Stimulated activated CD8-positive, alpha-beta memory T cell treated with anti-CD3 and anti-CD28 coated beads, Interleukin-15, amount 100 ng/mL, for 1 hour (primary cell): ENCODE data around the gene TPBGL.

ENCODE experiments used
- DNase-seq: peaks from one replicate; pipeline ENCODE4 v3.0.0-alpha.2; 2020; ENCODE audit warnings: low read depth

Gene TPBGL, protein sequence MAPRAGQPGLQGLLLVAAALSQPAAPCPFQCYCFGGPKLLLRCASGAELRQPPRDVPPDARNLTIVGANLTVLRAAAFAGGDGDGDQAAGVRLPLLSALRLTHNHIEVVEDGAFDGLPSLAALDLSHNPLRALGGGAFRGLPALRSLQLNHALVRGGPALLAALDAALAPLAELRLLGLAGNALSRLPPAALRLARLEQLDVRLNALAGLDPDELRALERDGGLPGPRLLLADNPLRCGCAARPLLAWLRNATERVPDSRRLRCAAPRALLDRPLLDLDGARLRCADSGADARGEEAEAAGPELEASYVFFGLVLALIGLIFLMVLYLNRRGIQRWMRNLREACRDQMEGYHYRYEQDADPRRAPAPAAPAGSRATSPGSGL

DNA sequence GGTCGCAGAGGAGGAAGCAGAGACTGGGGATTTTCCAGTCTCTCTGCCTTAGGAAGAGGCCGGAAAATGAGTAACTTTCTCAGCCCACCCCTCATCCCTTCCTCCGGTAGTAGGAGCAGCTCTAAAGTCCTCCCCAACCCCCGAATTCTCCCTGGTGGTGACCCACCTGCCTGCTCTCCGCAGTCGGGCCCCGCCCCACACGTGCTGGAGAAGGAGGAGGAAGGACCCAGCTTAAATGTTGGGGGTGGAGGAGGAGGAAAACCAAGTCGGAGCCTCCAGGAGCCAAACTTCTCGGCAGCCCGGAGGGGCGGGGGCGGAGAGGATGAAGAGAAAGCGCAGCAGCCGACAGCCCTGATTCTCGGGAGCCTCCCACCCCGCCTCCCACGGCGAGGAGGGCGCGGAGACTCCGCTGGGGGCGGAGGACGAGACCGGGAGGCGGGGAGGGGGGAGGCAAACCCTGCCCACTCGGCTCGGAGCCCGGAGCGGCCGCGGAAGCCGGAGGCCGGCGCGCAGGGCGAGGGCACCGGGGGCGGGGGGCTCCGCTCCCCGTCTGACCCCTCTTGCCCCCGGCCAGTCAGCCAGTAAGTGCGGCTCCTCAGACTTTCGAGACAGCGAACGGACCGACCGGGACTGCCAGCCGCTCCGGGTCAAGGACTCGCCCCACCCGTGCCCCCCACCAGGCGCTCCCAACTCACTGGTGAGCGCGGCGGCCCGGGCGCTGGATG is at the start of gene TPBGL:
Gene TPBGL, plus strand, starts transcription at position 464 of the 725 bp plus-strand sequence. CDS start 276 bp downstream, outside the sequence.
- DNase-seq: no peak

DNA sequence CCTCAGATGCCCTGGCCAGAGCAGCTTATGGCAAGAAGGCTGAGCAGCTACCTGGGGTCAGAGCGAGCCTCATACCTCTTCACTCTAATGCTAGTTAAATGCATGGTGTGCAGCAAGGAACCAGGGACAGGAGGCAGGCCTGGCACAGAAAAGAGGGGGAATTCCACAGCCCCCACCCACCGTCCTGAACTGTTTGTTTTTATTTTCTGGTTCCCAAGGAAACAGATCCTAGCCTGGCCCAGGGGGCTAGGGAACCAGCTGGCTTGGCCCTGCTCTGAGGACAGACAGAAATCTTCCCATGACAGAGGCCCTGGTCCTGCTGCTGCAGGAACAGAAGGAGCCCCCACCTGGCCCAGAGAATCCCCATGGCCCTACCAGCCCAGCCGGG is 49.2 kb upstream of the TPBGL start:
- no peak for DNase-seq

DNA sequence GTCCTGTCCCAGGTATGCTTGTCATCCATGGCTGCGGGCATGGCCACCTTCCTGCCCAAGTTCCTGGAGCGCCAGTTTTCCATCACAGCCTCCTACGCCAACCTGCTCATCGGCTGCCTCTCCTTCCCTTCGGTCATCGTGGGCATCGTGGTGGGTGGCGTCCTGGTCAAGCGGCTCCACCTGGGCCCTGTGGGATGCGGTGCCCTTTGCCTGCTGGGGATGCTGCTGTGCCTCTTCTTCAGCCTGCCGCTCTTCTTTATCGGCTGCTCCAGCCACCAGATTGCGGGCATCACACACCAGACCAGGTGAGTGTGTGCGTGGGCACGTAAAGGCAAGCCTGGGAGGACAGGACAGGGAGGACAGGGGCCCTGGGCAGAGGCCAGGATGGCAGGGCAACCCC is 47.3 kb upstream of the TPBGL start:
- DNase-seq: no peak

DNA sequence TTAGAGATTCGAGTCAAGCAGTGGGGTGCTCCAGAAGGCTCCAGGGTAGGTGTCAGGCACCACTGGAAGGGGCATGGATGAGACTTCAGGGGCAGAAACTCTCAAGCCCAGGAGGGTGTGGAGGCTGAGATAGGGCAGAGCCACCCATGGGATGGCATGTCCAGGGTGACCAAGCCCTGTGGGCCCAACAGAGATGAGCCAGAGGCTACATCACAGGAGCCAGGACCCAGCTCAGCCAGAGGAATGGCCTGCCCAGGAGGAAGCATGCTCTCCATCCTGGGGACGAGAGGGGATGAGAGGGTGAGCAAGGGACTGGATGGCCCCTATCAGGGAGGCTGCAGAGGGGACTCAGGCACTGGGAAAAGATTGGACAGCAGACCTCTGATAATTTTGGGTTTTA is 46.9 kb upstream of the TPBGL start:
- no peak for DNase-seq

DNA sequence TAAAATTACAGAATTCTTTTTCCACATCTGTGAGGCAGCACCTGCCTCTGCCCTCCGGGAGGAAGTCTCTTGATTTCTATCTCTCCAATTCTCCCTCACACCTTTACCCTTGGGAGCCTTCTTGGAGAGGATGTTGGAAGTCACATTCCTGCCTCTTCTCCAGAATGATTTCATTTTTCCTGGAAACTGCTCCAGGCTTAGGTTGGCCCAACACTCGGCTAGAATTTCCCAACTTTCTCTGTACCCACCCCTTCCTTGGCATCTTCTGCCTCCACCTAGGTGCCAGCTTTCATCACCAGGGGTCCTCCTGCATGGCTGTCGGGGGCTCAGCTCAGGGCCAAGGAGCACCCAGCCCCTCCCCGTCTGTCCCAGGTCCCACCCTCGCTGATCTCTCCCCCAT is 46.4 kb upstream of the TPBGL start:
- no peak for DNase-seq

DNA sequence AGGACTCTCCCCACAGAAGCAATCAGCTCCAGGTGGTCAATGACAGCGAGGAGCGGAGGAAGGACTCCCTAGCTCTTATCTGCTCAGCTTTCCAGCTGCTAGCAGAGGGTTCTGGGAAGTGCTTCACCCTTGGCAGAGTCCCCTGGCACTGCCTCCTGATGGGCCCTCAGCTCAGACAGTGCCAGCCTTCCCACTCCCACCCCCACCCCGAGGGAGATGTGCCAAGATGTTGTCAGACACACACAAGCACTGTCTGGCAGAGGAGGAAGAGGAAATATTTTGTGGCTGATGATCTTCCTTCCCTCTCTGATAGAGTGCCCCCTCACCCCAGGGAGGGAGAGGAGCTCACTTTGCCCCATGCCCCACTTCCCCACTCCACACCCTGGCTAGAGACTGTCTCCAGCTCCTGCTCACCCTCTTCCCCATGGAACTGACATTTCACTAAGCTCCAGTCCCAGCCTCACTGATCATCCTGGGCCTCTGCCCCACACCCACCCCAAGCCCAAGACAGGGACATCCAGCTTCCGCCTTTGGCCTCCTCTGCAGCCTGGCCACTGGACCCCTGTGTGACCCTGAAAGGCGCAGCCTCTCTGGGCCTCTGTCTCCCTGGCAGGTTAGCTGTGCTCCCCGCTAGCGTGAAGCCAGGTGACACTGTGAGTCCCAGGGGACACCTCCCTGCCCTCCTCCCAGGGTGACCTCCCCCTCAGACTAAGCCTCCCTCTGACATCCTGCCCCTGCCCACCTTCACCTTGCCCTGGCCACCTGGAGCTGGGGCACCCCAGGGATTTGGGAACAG is 45.2 kb upstream of the TPBGL start:
- DNase-seq: no peak

DNA sequence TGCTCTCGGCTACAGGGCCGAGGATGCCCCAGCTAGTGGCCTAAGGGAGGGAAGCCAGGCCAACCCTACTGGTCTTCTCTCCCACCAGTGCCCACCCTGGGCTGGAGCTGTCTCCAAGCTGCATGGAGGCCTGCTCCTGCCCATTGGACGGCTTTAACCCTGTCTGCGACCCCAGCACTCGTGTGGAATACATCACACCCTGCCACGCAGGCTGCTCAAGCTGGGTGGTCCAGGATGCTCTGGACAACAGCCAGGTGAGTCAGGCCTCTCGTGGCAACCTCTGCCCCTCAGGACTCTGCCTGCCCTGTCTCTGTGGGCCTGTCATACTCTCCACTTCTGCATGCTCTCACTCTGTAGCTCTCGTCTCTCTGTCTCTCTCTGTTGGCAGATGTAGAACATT is 44.1 kb upstream of the TPBGL start:
- no peak for DNase-seq

DNA sequence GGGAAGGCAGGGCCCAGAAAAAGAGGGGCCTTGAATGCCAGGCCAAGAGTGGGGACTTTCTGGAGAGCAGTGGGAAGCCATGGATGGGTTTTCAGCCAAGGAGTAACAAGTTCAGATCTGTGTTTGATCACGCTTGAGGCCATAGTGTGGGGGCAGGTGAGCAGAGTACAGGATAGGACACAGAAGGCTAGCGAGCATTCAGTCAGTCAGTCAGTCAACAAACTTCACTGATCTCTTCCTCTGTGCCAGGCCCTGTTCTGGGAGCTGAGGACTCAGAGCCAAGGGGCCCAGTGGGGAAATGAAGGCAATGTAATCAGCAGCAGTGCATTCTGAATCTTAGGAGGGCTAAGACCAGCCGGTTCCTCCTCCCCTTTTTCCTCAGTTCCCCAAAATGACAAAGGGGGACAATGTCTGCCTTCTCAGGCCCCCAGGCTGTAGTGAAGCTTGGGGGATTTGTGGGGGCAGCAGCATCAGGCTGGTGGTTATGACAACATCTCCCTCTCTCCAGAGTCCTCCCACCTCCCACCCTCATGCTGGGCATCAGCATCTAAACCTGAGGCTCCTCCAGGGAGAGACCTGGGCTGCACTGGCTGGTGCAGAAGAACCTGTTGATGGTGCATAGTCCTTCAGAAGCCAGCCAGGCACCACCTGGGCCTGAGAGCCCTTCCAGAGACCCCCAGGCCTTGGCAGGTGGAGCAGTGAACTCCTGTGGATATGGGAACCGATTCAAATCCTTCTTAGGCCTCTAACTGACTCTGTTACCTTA is 42.9 kb upstream of the TPBGL start:
- no peak for DNase-seq

DNA sequence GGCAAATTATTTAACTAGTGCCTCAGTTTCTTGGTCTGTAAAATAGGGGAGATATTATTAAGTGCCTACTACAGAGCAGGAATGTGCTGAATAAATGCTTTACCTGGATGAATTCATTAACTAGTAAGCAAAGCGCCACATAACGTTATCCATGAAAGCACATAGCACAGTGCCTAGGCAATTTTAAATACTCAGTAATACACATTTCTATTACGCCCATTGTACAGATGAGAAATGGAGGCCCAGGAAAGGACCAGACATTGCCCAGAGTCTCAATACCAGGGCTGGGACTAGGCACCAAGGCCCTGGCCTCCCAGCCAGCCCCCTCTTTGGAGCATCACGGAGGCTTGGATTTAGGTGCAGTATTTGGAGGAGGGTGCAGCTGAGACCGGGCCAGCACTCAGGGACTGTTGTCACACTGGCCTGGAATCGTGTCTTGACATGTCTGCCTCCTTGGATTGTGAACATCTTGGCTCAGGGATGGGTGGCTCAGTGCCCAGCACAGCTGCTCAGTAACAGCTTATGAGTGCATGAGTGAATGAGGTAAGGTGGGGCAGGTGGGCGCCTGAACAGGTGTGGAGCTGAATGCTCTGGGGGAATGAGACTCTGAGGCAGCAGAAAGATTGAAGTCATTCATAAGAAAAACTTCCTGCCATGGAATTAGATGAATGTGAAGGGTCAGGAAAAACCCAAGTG is 42.1 kb upstream of the TPBGL start:
- no peak for DNase-seq

DNA sequence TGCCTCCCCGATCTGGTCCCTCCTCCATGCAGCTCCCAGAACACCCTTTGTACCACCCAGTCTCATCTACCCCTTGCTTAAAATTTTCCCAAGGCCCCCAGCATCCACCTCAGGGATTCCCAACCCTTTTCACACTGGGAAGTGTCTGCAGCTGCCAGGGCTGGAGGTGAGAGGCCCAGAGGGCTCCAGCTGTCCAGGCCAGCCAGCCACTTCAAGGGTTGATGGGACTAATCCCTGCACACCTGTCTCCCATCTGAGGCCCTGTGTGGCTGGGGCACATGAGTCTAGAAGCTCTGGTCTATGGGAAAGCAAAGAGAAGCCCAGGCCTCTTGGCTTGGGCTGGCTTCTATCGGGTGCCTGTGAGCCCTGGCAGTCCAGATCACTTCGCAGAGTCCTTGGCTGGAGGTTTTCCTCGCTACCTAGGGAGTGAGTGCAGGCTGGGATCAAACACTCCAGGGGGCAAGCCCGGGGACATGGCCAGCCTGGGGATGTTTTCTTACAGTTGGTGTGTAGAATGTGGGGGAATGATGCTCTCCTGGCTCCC is 41.1 kb upstream of the TPBGL start:
- DNase-seq: no peak

DNA sequence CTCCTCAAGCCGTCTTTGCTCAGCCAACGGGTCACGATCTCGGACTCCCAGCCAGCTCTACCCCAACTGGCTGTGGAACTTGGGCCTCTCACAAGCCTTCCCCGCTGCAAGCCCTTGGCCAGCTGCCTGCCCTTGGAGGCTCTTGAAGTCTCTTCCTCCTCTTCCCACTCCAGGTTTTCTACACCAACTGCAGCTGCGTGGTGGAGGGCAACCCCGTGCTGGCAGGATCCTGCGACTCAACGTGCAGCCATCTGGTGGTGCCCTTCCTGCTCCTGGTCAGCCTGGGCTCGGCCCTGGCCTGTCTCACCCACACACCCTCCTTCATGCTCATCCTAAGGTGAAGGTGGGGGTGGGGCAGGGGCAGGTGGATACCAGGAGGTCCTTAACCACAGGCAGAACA is 40.5 kb upstream of the TPBGL start:
- DNase-seq: no peak

DNA sequence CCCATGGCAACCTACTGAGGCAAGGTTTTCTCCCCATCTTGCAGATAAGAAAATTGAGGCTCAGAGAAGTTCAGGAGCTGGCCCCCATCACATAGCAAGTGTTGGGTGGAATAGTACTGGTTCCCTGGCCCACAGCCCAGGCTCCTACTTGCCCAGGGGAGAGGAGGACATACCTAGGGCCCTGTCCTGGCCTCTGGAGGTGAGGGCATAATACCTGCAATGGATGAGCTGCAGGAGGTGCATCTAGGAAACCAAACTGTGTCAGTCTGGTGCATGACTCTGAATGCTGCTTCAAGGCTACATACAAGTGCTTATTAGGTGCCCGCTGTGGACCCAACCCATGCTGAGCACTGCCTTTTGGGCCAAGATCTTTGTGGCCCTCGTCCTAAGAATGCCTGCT is 40.0 kb upstream of the TPBGL start:
- no peak for DNase-seq

DNA sequence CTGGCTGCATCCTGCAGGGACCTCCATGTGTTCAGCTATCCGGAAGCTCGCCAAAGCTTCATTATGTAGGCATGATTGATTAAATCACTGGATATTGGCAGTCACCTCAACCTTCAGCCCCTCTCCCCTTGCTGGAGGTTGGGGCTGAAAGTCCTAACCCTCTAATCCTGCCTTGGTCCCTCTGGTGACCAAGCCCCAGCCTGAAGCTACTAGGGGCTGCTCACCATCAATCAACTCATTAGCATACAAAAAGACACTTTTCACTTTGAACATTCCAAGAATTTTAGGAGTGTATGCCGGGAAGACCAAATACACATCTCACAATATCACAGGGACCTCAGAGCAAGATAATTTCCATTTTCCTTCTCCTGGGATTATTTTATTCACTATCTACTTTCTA is 38.8 kb upstream of the TPBGL start:
- no peak for DNase-seq

DNA sequence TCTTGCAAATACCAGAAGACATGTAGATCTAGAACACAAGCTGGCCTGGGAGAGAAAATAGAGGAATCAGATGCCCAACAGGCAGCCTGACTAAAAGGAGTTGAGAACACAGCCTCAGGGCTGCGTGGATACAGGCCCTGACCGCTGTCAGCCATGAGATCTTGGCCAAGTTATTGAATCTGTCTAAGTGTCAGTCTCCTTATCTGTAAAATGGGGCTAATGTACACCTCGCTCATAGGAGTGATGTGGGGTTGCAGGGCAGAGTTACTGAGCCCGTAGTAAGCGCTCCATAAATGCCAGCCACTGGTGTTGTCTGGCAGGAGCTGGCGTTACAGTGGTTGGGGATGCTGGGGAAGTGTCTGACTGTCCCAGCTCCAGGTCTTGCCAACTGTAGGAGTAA is 38.4 kb upstream of the TPBGL start:
- no peak for DNase-seq

DNA sequence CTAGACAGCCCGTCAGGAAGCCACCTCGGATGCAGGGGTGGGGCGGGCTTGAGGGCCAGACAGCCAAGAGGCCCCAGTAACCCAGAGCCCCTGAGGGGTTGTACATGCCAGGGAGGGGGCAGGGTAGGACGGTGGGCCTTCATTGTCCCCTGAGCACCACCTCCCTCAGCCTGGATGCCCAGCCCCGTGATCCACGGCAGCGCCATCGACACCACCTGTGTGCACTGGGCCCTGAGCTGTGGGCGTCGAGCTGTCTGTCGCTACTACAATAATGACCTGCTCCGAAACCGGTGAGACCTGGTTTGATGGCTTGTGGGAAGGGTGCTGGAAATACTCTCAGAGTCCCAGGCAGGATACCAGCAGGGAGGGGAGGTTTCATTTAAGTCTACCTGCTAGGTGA is 37.4 kb upstream of the TPBGL start:
- DNase-seq: no peak

DNA sequence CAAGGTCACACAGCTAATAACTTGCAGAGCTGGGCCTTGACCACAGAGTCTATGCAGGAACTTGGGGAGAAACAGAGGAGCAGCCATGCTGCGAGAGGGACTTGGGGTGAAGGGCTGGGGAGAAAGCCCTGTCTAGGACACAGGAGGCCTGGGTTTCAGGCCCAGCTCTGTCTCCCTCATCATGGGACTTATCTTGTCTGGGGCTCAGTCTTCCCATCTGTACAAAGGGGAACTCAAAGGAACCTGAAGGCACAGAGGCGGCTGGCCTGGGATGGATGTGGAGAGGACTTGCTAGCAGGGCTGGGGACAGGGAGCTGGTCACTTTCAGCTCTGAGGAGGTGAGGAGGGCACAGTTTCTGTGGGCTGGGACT is 36.9 kb upstream of the TPBGL start:
- DNase-seq: no peak

DNA sequence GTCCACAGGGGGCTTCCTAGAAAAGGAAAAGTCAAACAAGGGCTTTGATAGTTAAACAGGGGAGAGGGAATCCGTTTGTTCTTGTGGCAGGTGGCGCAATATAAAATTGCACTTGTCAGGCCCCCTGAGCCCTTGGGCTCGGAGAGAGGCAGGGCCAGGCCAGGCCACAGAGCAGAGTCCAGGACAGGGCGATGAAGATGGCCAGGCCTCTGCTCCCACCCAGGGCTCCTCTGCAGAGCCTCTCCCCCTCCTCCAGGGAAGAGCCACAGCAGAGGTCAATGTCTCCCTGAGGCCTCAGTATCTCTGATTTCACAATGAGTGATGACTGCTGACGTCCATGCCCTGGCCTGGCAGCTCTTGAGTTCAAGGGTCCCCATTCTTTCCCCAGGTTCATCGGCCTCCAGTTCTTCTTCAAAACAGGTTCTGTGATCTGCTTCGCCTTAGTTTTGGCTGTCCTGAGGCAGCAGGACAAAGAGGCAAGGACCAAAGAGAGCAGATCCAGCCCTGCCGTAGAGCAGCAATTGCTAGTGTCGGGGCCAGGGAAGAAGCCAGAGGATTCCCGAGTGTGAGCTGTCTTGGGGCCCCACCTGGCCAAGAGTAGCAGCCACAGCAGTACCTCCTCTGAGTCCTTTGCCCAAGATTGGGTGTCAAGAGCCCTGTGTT is 36.4 kb upstream of the TPBGL start:
- DNase-seq: no peak

DNA sequence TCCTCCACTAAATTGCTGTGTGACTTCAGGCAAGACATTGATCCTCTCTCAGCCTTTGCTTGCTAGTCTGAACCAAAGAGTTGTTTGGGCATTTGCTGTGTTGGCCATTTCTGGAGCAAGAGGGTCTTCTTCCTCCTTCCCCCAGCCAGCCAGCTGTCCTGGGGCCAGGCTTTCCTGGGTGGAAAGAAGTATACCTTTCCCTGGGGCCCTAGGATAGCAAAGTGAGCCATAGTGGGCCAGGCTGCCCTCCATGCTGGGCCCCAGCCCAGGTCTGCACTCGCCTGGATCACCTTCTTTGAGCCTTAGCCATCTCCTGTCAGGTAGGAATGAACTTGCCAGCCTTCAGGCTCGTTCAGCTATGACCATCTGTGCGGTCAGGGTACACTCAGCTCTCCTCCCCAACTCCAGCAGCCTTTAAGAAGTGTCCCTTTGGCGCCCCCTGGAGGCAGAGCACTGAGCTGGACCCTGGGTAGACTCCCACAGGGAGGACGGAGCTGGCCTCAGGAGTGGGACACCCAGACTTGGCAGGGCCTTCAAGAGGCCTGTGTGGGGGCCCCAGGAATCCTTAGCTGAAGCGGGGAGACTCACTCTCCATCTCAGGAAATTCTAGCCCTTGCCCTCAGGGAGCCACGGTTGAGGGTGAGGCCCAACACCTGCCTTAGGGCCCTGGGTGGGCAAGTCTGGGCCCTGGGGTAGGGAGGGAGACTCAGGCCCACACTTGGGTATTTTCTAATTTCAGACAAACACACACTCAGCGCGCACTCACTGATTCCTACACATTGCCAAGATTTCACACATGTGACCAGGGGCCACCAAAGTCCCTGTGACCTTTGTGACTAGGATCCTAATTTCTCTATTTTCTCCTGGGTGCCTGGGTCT is 35.6 kb upstream of the TPBGL start:
- DNase-seq: peak; percentile 71

DNA sequence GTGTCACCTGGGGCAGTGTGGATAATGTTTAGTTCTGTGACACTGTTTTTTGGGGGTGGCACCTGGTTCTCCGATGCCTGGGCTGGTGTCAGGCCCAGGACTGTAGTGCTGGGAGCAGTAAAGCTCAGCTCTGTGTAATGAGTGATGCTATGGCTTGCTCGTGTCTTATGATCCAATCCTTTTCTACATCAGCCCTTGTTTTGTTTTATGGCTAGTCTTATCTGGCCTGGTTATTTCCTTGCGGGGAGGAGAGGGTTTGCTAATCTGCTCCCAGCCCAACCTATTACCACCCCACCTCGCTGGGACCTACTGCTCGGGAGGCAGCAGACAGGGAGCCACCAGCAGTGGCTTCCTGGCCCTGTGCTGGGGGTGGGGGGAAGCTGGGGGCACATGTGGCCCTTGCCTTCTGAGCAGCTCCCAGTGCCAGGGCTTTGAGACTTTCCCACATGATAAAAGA is 35.0 kb upstream of the TPBGL start:
- no peak for DNase-seq

DNA sequence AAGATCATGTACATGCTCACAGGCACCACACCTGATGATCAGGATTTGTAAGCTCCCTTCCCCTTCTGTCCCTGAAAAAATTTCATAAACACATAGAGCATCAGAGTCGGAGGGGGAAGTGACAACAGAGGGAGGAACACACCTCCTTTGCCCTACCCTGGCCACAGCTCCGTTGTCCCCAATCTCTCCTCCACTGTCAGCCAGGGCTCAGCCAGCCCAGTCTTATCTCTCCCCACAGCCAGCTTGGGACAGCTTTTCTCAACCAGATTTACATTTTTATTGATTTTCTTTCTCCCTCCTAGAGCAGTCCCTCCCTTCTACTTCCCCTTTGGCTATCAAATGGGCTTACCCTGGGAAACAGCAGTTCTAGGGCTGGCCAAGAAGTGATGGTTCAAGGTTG is 32.1 kb upstream of the TPBGL start:
- DNase-seq: no peak
